ENCODE data around the gene IRX6. TPM values are rescaled to one million over a fixed set of nuclear protein-coding genes. Genes with fewer than 3 reads are reported as not detected.

Gene IRX6
- total and polyA plus RNA-seq, 2 of the 4 experiments (the other 2 are of a cell fraction) = not detected

DNA sequence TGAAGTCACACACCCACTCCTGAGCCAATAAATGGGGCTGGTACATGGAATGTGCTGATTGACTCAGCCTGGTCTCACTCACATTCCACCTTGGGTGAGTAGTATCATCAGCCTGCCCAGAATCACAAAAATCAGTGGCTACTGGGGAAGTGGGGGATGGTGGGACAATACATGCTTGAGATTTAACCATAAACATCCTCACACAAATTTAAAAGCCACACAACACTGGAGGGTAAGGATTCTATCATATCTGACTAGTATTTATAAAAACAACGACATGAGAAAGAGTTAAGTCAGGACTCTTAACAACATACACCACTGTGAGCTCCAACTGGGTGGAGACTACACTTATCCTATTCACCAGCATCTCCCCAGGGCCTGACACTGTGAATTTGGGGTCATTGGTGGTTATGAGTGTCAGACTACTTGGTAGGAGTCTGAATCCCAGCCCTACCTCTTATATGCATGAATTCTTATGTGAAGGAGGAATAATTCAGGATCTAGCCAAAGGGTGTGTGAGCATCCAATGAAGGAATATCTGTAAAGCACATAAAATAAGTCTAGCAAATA, 26.0 kb upstream of the IRX6 start:
- ATAC-seq (ENCODE audit: low read depth) (no peak), DNase-seq (peak; percentile 4)
- Histone ChIP-seq H3K79me1 (ENCODE audit: low read depth in 1 of 2, low read length in 2 of 2) (no peaks in the 10 kb centered on the region), H3K9ac (ENCODE audit: low read depth, low read length) (no peak overlapping the region), H3K18ac (ENCODE audit: low read depth, low read length) (no peak overlapping the region), H2AFZ (replicated peaks; ENCODE audit: low read length, poor library complexity) (no peak overlapping the region), H4K5ac (ENCODE audit: low read depth, low read length) (no peak overlapping the region), H4K91ac (ENCODE audit: insufficient read depth, low read depth, low read length) (no peak overlapping the region), H3K4me1 (ENCODE audit: control insufficient read depth, insufficient read depth, low read length) (no peaks in the 10 kb centered on the region), H2AK9ac (replicated peaks; ENCODE audit: low read depth, low read length, poor library complexity) (no peak overlapping the region), H3K9me1 (ENCODE audit: insufficient read depth, low read length) (no peaks in the 10 kb centered on the region), H3K27ac (ENCODE audit: insufficient read depth, low read length) (no peak overlapping the region), H2BK120ac (ENCODE audit: low read depth, low read length) (no peak overlapping the region), H2BK5ac (ENCODE audit: low read depth, low read length, poor library complexity, severe bottlenecking) (no peak overlapping the region), H2AK5ac (ENCODE audit: low read depth, low read length) (no peak overlapping the region), H3K36me3 (ENCODE audit: control insufficient read depth, insufficient read depth, low read length) (no peaks in the 10 kb centered on the region), H3K14ac (replicated peaks; ENCODE audit: low read depth, low read length) (no peak overlapping the region), H3K4ac (ENCODE audit: low read depth, low read length) (no peak overlapping the region), H3K9me3 (ENCODE audit: control insufficient read depth, insufficient read depth, low read length) (no peaks in the 10 kb centered on the region), H2BK20ac (ENCODE audit: low read depth, low read length) (no peak overlapping the region), H4K20me1 (ENCODE audit: insufficient read depth, low read length) (no peaks in the 10 kb centered on the region), H2BK15ac (ENCODE audit: low read depth, low read length) (no peak overlapping the region), H3K23ac (ENCODE audit: low read depth, low read length) (no peak overlapping the region), H4K8ac (ENCODE audit: low read depth in 2 of 2, low read length in 2 of 2) (no peak overlapping the region), H3K4me2 (ENCODE audit: low read depth, low read length) (no peak overlapping the region), H3K27me3 (ENCODE audit: control insufficient read depth, insufficient read depth, low read length) (no peaks in the 10 kb centered on the region; the same call in 1 of the 2 replicates), H3K4me3 (ENCODE audit: insufficient read depth, low read depth, low read length) (no peak overlapping the region), H3K56ac (ENCODE audit: extremely low read depth, insufficient read depth, low read length) (no peak overlapping the region)
- in situ Hi-C loops (cut with MboI; ENCODE audit: low sequenced_read_pairs) (no loop called here), intact Hi-C loops (cut with micrococcal nuclease) (no loop called here), dilution Hi-C loops (cut with HindIII; ENCODE audit: low sequenced_read_pairs, unreplicated experiment) (no loop called here)
- CTCF ChIA-PET = no interaction called here
- no TSS peak for BruUV-seq (replicated peaks)
- POLR2A ChIA-PET (ENCODE audit: unreplicated experiment) = no interaction called here
- TF ChIP-seq, protein P1, sequence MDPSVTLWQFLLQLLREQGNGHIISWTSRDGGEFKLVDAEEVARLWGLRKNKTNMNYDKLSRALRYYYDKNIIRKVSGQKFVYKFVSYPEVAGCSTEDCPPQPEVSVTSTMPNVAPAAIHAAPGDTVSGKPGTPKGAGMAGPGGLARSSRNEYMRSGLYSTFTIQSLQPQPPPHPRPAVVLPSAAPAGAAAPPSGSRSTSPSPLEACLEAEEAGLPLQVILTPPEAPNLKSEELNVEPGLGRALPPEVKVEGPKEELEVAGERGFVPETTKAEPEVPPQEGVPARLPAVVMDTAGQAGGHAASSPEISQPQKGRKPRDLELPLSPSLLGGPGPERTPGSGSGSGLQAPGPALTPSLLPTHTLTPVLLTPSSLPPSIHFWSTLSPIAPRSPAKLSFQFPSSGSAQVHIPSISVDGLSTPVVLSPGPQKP (IDR thresholded peaks at IDR 0.05; ENCODE audit: borderline replicate concordance, low read depth, low read length) = no peak
- no peak for TF ChIP-seq RCOR1 (IDR thresholded peaks at IDR 0.05; ENCODE audit: insufficient replicate concordance, low read length)
- WGBS, 2 experiments (ENCODE audit: extremely low coverage in 2 of 2, insufficient read length in 1 of 2) = no CpG with 5 or more reads among the region's 1 CpG
